ENCODE measurements around the gene MIER1. TPM values are rescaled to one million over a fixed set of nuclear protein-coding genes. Genes with fewer than 3 reads are reported as not detected.
A peak's percentile ranks its signal among the peaks of the same experiment; 100 is the strongest.

Gene MIER1
- total and polyA plus RNA-seq, 7 donors: 6.4 to 18.9 (median 13.1) TPM

DNA sequence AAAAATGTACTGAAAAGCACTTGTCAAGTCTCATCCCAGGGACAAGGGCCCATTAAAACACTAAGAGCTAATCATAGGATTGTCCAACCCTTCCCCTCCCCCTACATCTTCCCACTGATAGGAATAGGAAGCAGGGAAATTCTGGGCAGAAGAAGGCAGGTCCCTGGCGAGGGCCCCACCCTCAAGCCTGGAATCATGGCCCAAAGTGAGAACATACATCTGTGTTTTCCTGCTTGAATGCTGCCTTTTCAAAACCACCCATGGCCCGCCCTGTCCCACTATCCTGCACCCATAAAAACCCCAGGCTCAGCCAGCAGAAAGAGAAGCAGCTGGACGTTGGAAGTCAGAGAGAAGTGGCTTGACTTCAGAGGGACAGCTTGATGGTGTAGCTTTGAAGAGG lies 5.0 kb upstream of the MIER1 start:
- H3K4me1 ChIP-seq: peaks cover 11% of the 10 kb centered on the region
- intact Hi-C loops (cut with DNase I): loop anchor here (10.0 kb wide), 1 partner anchor 155 kb away; no protein-coding TSS in a partner anchor
- no peaks in the 10 kb centered on the region for H3K9me3 ChIP-seq
- H3K4me3 ChIP-seq: no peak overlapping the region
- H3K27me3 ChIP-seq (ENCODE audit: insufficient read depth in 3 of 3, low read length in 2 of 3): no peaks in the 10 kb centered on the region
- TF ChIP-seq CTCF (IDR thresholded peaks at IDR 0.05): no peak
- WGBS, 3 donors: 83 to 93% (median 89%) methylated on average over 3 of the region's 3 CpGs
- no peak for DNase-seq
- H3K27ac ChIP-seq: no peak overlapping the region
- no peaks in the 10 kb centered on the region for H3K36me3 ChIP-seq (ENCODE audit: insufficient read depth in 1 of 2, low read depth in 1 of 2)
- ATAC-seq: no peak

DNA sequence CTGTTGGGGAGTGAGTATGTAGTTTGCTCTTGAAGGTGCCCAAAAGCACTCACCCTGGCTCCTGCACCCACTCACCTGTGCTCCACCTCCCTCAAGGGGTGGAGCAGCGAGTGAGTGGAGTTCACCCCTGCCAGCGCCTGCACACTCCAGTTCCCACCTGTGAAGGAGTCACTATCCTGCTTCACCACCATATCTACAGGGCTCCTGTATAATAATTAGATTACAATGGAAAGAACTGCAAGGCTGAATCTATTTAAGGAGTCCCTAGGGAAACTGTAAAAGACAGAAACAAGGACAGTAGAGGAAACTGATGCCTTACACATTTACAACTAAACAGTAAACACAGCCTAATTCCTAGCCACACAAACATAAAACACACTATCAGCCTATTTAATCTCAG lies 4.2 kb upstream of the MIER1 start:
- ATAC-seq (no peak), DNase-seq (no peak)
- no peak overlapping the region for H3K27ac ChIP-seq
- no peaks in the 10 kb centered on the region for H3K9me3 ChIP-seq
- WGBS, 3 donors: 99 to 100% (median 100%) methylated on average over 2 of the region's 2 CpGs
- H3K4me1 ChIP-seq: peaks cover 12% of the 10 kb centered on the region
- no peaks in the 10 kb centered on the region for H3K27me3 ChIP-seq (ENCODE audit: insufficient read depth in 3 of 3, low read length in 2 of 3)
- TF ChIP-seq CTCF (IDR thresholded peaks at IDR 0.05): no peak
- no peaks in the 10 kb centered on the region for H3K36me3 ChIP-seq (ENCODE audit: insufficient read depth in 1 of 2, low read depth in 1 of 2)
- H3K4me3 ChIP-seq: no peak overlapping the region
- intact Hi-C loops (cut with DNase I): loop anchor here (10.0 kb wide), 1 partner anchor 156 kb away; no protein-coding TSS in a partner anchor

GRCh38 chr1:66925558-66925910 lies 744 bp downstream of the MIER1 start:
- no peaks in the 10 kb centered on the region for H3K27me3 ChIP-seq (ENCODE audit: insufficient read depth in 3 of 3, low read length in 2 of 3)
- H3K9me3 ChIP-seq: no peaks in the 10 kb centered on the region
- 4 to 6% (median 5%) methylated on average over 11 of the region's 11 CpGs for WGBS, 3 donors
- DNase-seq (no peak), ATAC-seq (peak in 3 of 4 donors; percentile 0 to 4 (median 4))
- TF ChIP-seq CTCF (IDR thresholded peaks at IDR 0.05): no peak
- H3K36me3 ChIP-seq (ENCODE audit: insufficient read depth in 1 of 2, low read depth in 1 of 2): no peaks in the 10 kb centered on the region
- H3K4me1 ChIP-seq: peaks cover 30% of the 10 kb centered on the region
- intact Hi-C loops (cut with DNase I): loop anchor here (10.0 kb wide), 1 partner anchor 161 kb away; no protein-coding TSS in a partner anchor
- peak overlapping the region; percentile 88 for H3K4me3 ChIP-seq
- H3K27ac ChIP-seq: peak overlapping the region; percentile 84

DNA sequence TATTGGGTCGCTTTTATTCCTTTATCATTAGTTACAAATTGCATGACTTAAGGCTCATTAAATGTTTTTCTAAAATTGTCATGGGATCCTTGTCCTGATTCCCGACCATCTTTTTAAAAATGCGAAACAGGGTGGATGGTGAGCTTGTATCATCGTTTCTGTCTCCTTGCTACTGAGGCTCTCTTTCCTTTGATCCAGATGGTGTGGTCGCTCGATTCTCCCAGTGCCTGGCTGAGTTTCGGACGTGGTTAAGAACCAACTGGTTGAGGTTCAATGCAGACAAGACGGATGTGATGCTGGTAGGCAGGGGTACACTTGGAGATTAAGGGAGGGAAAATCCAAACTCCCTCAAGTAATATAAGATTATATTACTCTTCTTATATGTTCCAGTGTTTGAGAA lies 1.2 kb downstream of the MIER1 start:
- intact Hi-C loops (cut with DNase I): loop anchor here (10.0 kb wide), 1 partner anchor 161 kb away; no protein-coding TSS in a partner anchor
- no peak for TF ChIP-seq CTCF (IDR thresholded peaks at IDR 0.05)
- no peaks in the 10 kb centered on the region for H3K27me3 ChIP-seq (ENCODE audit: insufficient read depth in 3 of 3, low read length in 2 of 3)
- 28 to 34% (median 30%) methylated on average over 9 of the region's 9 CpGs for WGBS, 3 donors
- peak overlapping the region; percentile 84 for H3K27ac ChIP-seq
- H3K9me3 ChIP-seq: no peaks in the 10 kb centered on the region
- peaks cover 30% of the 10 kb centered on the region for H3K4me1 ChIP-seq
- DNase-seq (no peak), ATAC-seq (no peak)
- no peaks in the 10 kb centered on the region for H3K36me3 ChIP-seq (ENCODE audit: insufficient read depth in 1 of 2, low read depth in 1 of 2)
- H3K4me3 ChIP-seq: peak overlapping the region; percentile 88

DNA sequence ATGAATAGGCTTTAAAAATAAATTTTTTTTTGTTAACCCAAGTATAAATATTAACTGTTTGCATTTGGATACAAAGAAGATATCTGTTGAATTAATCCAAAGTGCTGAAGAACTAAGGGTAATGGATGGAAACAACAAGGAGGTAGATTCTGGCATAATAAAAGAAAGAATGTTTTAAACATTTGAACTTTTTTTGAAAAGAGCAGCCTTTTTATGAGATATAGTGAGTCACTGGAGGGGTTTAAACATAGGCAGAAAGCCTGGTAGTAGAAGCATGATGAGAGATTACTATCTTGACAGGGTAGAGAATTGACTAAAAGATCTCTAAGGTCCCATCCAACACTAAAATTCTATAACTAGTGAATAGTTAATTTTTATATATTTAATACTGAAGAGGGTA lies 2.7 kb downstream of the MIER1 start:
- H3K27ac ChIP-seq: no peak overlapping the region
- intact Hi-C loops (cut with DNase I): loop anchor here (10.0 kb wide), 1 partner anchor 163 kb away; no protein-coding TSS in a partner anchor

More for the DNA sequence above, 2.7 kb downstream of the MIER1 start:
- TF ChIP-seq CTCF (IDR thresholded peaks at IDR 0.05): no peak
- H3K9me3 ChIP-seq: no peaks in the 10 kb centered on the region
- no peaks in the 10 kb centered on the region for H3K36me3 ChIP-seq (ENCODE audit: insufficient read depth in 1 of 2, low read depth in 1 of 2)
- ATAC-seq (no peak), DNase-seq (no peak)
- H3K4me1 ChIP-seq: peaks cover 46% of the 10 kb centered on the region
- H3K27me3 ChIP-seq (ENCODE audit: insufficient read depth in 3 of 3, low read length in 2 of 3): no peaks in the 10 kb centered on the region
- no peak overlapping the region for H3K4me3 ChIP-seq
